B cell (primary cell): ENCODE measurements around the gene GLOD5. TPM values are rescaled to one million over a fixed set of nuclear protein-coding genes. Genes with fewer than 3 reads are reported as not detected.

ENCODE experiments used
- ATAC-seq: fragments of 200-7000 bp; cut with Tn5 transposase; one replicate; pipeline ENCODE4 v1.10.0; 2021; ENCODE audit warnings: low read depth, mild to moderate bottlenecking, moderate number of reproducible peaks, moderate library complexity
- CTCF ChIA-PET: fragments of 350-600 bp; sonication (Branson Sonifier 250); formaldehyde crosslinking; loops from one replicate; lab custom pipeline; 2021; ENCODE audit warnings: antibody characterized with exemption, inconsistent platforms; lab: Charles Lee
- POLR2A ChIA-PET: fragments of 350-600 bp; sonication (Branson Sonifier 250); formaldehyde crosslinking; loops from one replicate; lab custom pipeline; 2021; ENCODE audit warnings: antibody characterized with exemption; lab: Charles Lee
- DNase-seq: peaks from one replicate; pipeline ENCODE4 v3.0.0; 2013
- H2AFZ ChIP-seq: 2 replicates; pipeline ENCODE4 v1.6.1; 2012; ENCODE audit warnings: mild to moderate bottlenecking, low read depth, low read length; ENCODE audit not compliant: insufficient read depth, poor library complexity, severe bottlenecking
- H3K27ac ChIP-seq, 2 donors: 1 replicate in 1 of 2; 2 replicates in 1 of 2; pipeline ENCODE4 v1.5.1; 2012 to 2013; ENCODE audit warnings: low read length in 2 of 2, mild to moderate bottlenecking in 2 of 2, moderate library complexity in 1 of 2
- H3K27me3 ChIP-seq, 4 experiments: fragments of 200-600 bp in 1 of 4; sonication (generic) in 1 of 4; replicated peaks in 1 of 4; 1 replicate in 2 of 4; 2 replicates in 2 of 4; pipeline versions ENCODE4 v1.6.1 to v1.7.0; 2013 to 2016; ENCODE audit warnings: low read length in 3 of 4, mild to moderate bottlenecking in 2 of 4, mixed read lengths in 1 of 4, moderate library complexity in 1 of 4; ENCODE audit not compliant: insufficient read depth in 4 of 4, control insufficient read depth in 3 of 4; ENCODE audit errors: control extremely low read depth in 1 of 4
- H3K36me3 ChIP-seq, 2 experiments: replicated peaks in 1 of 2; 1 replicate in 1 of 2; 2 replicates in 1 of 2; pipeline versions ENCODE4 v1.6.1 to v1.7.1; 2013; ENCODE audit warnings: low read length in 1 of 2; ENCODE audit not compliant: insufficient read depth in 2 of 2, control insufficient read depth in 1 of 2; ENCODE audit errors: control extremely low read depth in 1 of 2, extremely low read depth in 1 of 2
- H3K4me1 ChIP-seq, 2 donors: fragments of 200-600 bp in 1 of 2; sonication (generic) in 1 of 2; 1 replicate in 1 of 2; 2 replicates in 1 of 2; pipeline versions ENCODE4 v1.5.1 to v1.6.1; 2013 to 2017; ENCODE audit warnings: low read length in 2 of 2; ENCODE audit not compliant: control insufficient read depth in 2 of 2, insufficient read depth in 2 of 2
- H3K4me2 ChIP-seq: replicated peaks from 2 replicates; pipeline ENCODE3; 2012; ENCODE audit warnings: mild to moderate bottlenecking, low read depth, low read length; ENCODE audit not compliant: poor library complexity, severe bottlenecking
- H3K4me3 ChIP-seq, 5 experiments: fragments of 200-600 bp in 1 of 5; sonication (generic) in 1 of 5; 1 replicate in 3 of 5; 2 replicates in 2 of 5; pipeline versions ENCODE4 v1.5.1 to v1.7.0; 2011 to 2016; ENCODE audit warnings: low read length in 4 of 5, mild to moderate bottlenecking in 4 of 5, low read depth in 2 of 5, control low read depth in 1 of 5, moderate library complexity in 1 of 5; ENCODE audit not compliant: insufficient read depth in 1 of 5; ENCODE audit errors: control extremely low read depth in 1 of 5, extremely low read depth in 1 of 5
- H3K79me2 ChIP-seq: fragments of 200-600 bp; sonication (generic); one replicate; pipeline ENCODE4 v1.6.0; 2016; ENCODE audit warnings: low read length; ENCODE audit not compliant: control insufficient read depth, insufficient read depth
- H3K9ac ChIP-seq: fragments of 200-600 bp; sonication (generic); 2 replicates; pipeline ENCODE4 v1.6.1; 2017; ENCODE audit warnings: mild to moderate bottlenecking, low read length, moderate library complexity
- H3K9me3 ChIP-seq, 3 donors: one replicate each; pipeline versions ENCODE4 v1.6.1 to v1.7.1; 2013; ENCODE audit warnings: low read length in 2 of 3; ENCODE audit not compliant: control insufficient read depth in 2 of 3, insufficient read depth in 1 of 3; ENCODE audit errors: control extremely low read depth in 1 of 3
- H4K20me1 ChIP-seq: 2 replicates; pipeline ENCODE4 v1.6.0; 2012; ENCODE audit warnings: mild to moderate bottlenecking, low read length; ENCODE audit not compliant: insufficient read depth, control insufficient read depth, poor library complexity, severe bottlenecking
- H3K27ac Mint-ChIP-seq: one replicate; pipeline ENCODE4 v1.8.0; 2021; ENCODE audit warnings: mixed read lengths
- H3K27me3 Mint-ChIP-seq: one replicate; pipeline ENCODE4 v1.8.0; 2021; ENCODE audit warnings: mixed read lengths
- H3K4me1 Mint-ChIP-seq: one replicate; pipeline ENCODE4 v1.8.0; 2021; ENCODE audit warnings: mixed read lengths
- H3K4me3 Mint-ChIP-seq: one replicate; pipeline ENCODE4 v1.8.0; 2021; ENCODE audit warnings: mixed read lengths
- H3K9me3 Mint-ChIP-seq: one replicate; pipeline ENCODE4 v1.8.0; 2022; ENCODE audit warnings: mixed read lengths; ENCODE audit not compliant: insufficient read depth
- CTCF ChIP-seq: fragments of 200-600 bp; IDR thresholded peaks from one replicate; pipeline ENCODE4 v1.8.0; 2022; ENCODE audit warnings: antibody characterized with exemption, mild to moderate bottlenecking
- EZH2 ChIP-seq: IDR thresholded peaks from 2 replicates; pipeline ENCODE4 v1.6.1; 2012; ENCODE audit warnings: borderline replicate concordance, low read depth, mild to moderate bottlenecking, moderate library complexity, low read length; ENCODE audit not compliant: insufficient read depth, poor library complexity, severe bottlenecking
- WGBS: methylation state at CpG from one replicate; pipeline ENCODE4 v1.1.5; 2013; ENCODE audit warnings: missing lambda C conversion rate; ENCODE audit not compliant: insufficient coverage; 5-methylcytosine and 5-hydroxymethylcytosine counted together
- intact Hi-C: fragments of 100-400 bp; cut with micrococcal nuclease; formaldehyde crosslinking; loops from one replicate; pipeline ENCODE4 v1.10.0; 2022
- polyA plus RNA-seq: library from polyadenylated mRNA; depleted of rRNA; stranded (reverse); fragments of >200 nt; gene quantifications from 2 replicates; pipeline ENCODE4 v1.2.3, GENCODE V29; 2012
- total RNA-seq, 2 donors: library from RNA; stranded (reverse); fragments of 120-200 nt in 1 of 2; gene quantifications; 1 replicate in 1 of 2; 2 replicates in 1 of 2; pipeline versions ENCODE4 v1.2.3 to v1.2.4, GENCODE V29; 2013 to 2022

The GLOD5 gene
- total and polyA plus RNA-seq, 2 donors (not counting 1 experiment from before 2014, with no cell fraction given) = not detected

GRCh38 chrX:48737940-48738339, 23.6 kb upstream of the GLOD5 start:
- H3K27ac ChIP-seq = peak overlapping the region; percentile 85 to 91
- TF ChIP-seq EZH2 = no peak
- TF ChIP-seq CTCF = no peak
- H3K4me3 Mint-ChIP-seq = peak overlapping the region; percentile 98
- POLR2A ChIA-PET = interaction anchor here (1.2 to 1.9 kb wide), 4 partner anchors 55 to 199 kb away, joined by 3 to 9 read pairs (median 4); partner anchors contain the start of genes HDAC6 and WAS
- no peaks in the 10 kb centered on the region for H4K20me1 ChIP-seq
- ATAC-seq (no peak), DNase-seq (no peak)
- peak overlapping the region; percentile 96 for H3K27ac Mint-ChIP-seq
- peaks cover 13% of the 10 kb centered on the region for H3K4me1 Mint-ChIP-seq
- peak overlapping the region; percentile 74 for H2AFZ ChIP-seq
- H3K9ac ChIP-seq = peak overlapping the region; percentile 74
- no peaks in the 10 kb centered on the region for H3K79me2 ChIP-seq
- H3K4me1 ChIP-seq = peaks cover 0 to 15% of the 10 kb centered on the region in 2 donors
- H3K27me3 Mint-ChIP-seq = no peaks in the 10 kb centered on the region
- WGBS = 100% methylated on average over 1 of the region's 7 CpGs
- H3K36me3 ChIP-seq = no peaks in the 10 kb centered on the region
- no peaks in the 10 kb centered on the region for H3K27me3 ChIP-seq
- H3K4me3 ChIP-seq = peak overlapping the region; percentile 15 to 75 (median 67)
- no peaks in the 10 kb centered on the region for H3K9me3 Mint-ChIP-seq
- intact Hi-C loops = loop anchor here (1.0 to 5.0 kb wide), 7 partner anchors 42 to 305 kb away; partner anchors contain the start of genes FTSJ1, HDAC6, SUV39H1 and TFE3
- CTCF ChIA-PET = interaction anchor here (1.4 kb wide), 1 partner anchor 90 kb away, joined by 5 read pairs; no protein-coding TSS in a partner anchor
- H3K4me2 ChIP-seq = peak overlapping the region; percentile 71
- no peaks in the 10 kb centered on the region for H3K9me3 ChIP-seq

- H3K9me3 Mint-ChIP-seq = no peaks in the 10 kb centered on the region
- H3K9ac ChIP-seq = no peak overlapping the region
- no peak for TF ChIP-seq EZH2
- no peak for TF ChIP-seq CTCF
- H3K4me3 ChIP-seq = no peak overlapping the region
- no peak overlapping the region for H3K27ac ChIP-seq
- H3K79me2 ChIP-seq = no peaks in the 10 kb centered on the region
- CTCF ChIA-PET = no interaction called here
- H3K4me2 ChIP-seq = no peak overlapping the region
- H3K4me1 Mint-ChIP-seq = peaks cover 8% of the 10 kb centered on the region
- peaks cover 0 to 8% of the 10 kb centered on the region in 2 donors for H3K4me1 ChIP-seq
- H3K36me3 ChIP-seq = no peaks in the 10 kb centered on the region
- ATAC-seq (no peak), DNase-seq (no peak)
- H3K27ac Mint-ChIP-seq = no peak overlapping the region
- POLR2A ChIA-PET = no interaction called here
- no peaks in the 10 kb centered on the region for H3K27me3 Mint-ChIP-seq
- H3K4me3 Mint-ChIP-seq = no peak overlapping the region
- no peaks in the 10 kb centered on the region for H3K9me3 ChIP-seq
- no peaks in the 10 kb centered on the region for H3K27me3 ChIP-seq
- intact Hi-C loops = no loop called here
- WGBS = 100% methylated on average over 4 of the region's 8 CpGs
- H4K20me1 ChIP-seq = no peaks in the 10 kb centered on the region
- H2AFZ ChIP-seq = no peak overlapping the region
Observed at GRCh38 chrX:48741834-48742233, 19.7 kb upstream of the GLOD5 start.
